ENCODE results near the gene STK40. TPM values are rescaled to one million over a fixed set of nuclear protein-coding genes. Genes with fewer than 3 reads are reported as not detected.

STK40 gene
- total RNA-seq, 2 experiments from 2014 or later, result 43.8 to 83.9 TPM

DNA sequence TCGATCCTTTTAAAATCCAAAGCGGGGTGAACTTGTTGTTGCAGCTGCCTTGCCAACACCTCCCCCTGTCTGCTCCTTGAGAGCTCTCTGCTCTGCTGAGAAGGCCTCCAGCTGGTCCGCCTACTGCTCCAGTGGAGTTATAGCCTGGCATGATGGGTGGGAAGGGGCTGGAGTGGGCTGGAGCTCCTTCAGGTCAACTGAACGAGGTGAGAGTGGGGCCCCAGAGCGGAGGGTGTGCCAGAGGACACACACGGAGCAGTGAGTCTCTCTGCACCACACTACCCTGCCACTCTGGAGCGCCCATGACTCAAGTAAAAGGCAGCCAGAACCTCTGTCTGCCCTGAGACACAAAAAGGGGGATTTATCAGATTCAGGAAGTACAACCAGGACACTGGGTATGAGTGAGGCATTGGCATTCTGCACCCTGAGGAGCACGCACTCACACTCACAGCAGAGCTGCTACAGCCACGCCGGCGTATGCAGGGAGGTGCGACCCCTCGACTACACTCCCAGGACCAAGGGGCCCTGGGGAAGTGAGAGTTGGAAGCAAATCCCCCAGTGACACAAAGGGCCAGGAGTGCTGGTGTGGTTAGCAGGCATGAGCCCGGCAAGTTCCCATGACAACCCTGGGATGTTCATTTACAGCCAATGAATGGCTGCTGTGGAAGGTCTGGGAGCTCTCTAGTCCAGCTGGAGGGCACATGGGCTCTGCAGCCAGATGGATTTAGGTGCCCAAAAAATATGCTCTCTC lies 34.3 kb downstream of the STK40 start:
- H2AFZ ChIP-seq (ENCODE audit: low read length), result no peak overlapping the region
- H4K20me1 ChIP-seq (ENCODE audit: insufficient read depth, low read length), result no peaks in the 10 kb centered on the region
- no peak overlapping the region for H3K4me2 ChIP-seq (ENCODE audit: low read length)
- no peak overlapping the region for H3K4me3 ChIP-seq (ENCODE audit: low read depth, low read length, poor library complexity, severe bottlenecking)
- ChIA-PET POLR2A (interaction anchor here (1.7 kb wide), 1 partner anchor 69 kb away, joined by 4 read pairs; no protein-coding TSS in a partner anchor), CTCF (ENCODE audit: unreplicated experiment) (interaction anchor here (0.6 kb wide), 1 partner anchor 8 kb away, joined by 5 read pairs; no protein-coding TSS in a partner anchor)
- H3K36me3 ChIP-seq (ENCODE audit: insufficient read depth, low read length), result peaks cover 77% of the 10 kb centered on the region
- H3K9me2 ChIP-seq (ENCODE audit: insufficient read depth, low read length), result no peaks in the 10 kb centered on the region
- peaks cover 19% of the 10 kb centered on the region for H3K4me1 ChIP-seq (ENCODE audit: insufficient read depth, low read length, poor library complexity, severe bottlenecking)
- no peaks in the 10 kb centered on the region for H3K9me3 ChIP-seq (ENCODE audit: low read length)
- no TSS peak for BruUV-seq (replicated peaks)
- TF ChIP-seq, protein P1, sequence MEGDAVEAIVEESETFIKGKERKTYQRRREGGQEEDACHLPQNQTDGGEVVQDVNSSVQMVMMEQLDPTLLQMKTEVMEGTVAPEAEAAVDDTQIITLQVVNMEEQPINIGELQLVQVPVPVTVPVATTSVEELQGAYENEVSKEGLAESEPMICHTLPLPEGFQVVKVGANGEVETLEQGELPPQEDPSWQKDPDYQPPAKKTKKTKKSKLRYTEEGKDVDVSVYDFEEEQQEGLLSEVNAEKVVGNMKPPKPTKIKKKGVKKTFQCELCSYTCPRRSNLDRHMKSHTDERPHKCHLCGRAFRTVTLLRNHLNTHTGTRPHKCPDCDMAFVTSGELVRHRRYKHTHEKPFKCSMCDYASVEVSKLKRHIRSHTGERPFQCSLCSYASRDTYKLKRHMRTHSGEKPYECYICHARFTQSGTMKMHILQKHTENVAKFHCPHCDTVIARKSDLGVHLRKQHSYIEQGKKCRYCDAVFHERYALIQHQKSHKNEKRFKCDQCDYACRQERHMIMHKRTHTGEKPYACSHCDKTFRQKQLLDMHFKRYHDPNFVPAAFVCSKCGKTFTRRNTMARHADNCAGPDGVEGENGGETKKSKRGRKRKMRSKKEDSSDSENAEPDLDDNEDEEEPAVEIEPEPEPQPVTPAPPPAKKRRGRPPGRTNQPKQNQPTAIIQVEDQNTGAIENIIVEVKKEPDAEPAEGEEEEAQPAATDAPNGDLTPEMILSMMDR (conservative IDR thresholded peaks at IDR 0.05; ENCODE audit: low read length), result no peak
- TF ChIP-seq EZH2phosphoT487 (IDR thresholded peaks at IDR 0.05; ENCODE audit: borderline replicate concordance, low read depth, low read length), result no peak
- H3K27ac ChIP-seq (ENCODE audit: low read depth, low read length, poor library complexity, severe bottlenecking), result no peak overlapping the region
- intact Hi-C loops (cut with micrococcal nuclease; ENCODE audit: unreplicated experiment), result no loop called here
- no peaks in the 10 kb centered on the region for H3K79me2 ChIP-seq (ENCODE audit: insufficient read depth, low read depth, low read length)
- DNase-seq (ENCODE audit: low spot score), result no peak

DNA sequence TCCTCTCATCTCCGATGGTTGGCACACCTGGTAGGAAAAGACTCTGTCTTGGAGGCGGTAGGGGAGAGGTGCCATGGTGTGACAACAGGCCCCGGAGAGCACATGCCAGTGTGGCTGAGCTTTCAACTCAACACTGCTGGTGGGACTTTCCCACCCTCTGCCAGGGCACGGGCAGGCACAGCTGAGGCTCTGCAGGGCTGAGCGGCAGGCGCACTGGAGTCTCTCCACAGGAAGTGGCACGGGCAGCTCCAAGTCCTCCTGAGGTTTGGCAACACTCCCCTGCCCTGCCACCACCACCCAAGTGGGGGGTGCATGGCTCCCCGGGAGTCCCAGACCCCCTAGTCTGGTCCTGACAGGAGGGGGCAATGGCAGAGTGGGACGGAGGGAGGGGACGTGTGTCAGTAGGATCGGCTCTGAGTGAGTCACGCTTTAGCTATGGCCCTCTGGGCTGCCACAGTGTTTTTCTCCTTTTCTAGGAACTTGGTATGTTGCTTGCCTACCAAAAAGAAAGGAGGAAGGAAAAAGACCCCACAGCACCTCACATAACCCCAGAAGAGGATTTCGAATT lies 35.0 kb downstream of the STK40 start:
- Histone ChIP-seq H3K4me2 (ENCODE audit: low read length) (no peak overlapping the region), H4K20me1 (ENCODE audit: insufficient read depth, low read length) (no peaks in the 10 kb centered on the region), H3K27ac (ENCODE audit: low read depth, low read length, poor library complexity, severe bottlenecking) (no peak overlapping the region), H3K4me3 (ENCODE audit: low read depth, low read length, poor library complexity, severe bottlenecking) (no peak overlapping the region), H3K9me2 (ENCODE audit: insufficient read depth, low read length) (no peaks in the 10 kb centered on the region), H3K36me3 (ENCODE audit: insufficient read depth, low read length) (peaks cover 78% of the 10 kb centered on the region), H2AFZ (ENCODE audit: low read length) (no peak overlapping the region), H3K4me1 (ENCODE audit: insufficient read depth, low read length, poor library complexity, severe bottlenecking) (peaks cover 19% of the 10 kb centered on the region), H3K9me3 (ENCODE audit: low read length) (no peaks in the 10 kb centered on the region), H3K79me2 (ENCODE audit: insufficient read depth, low read depth, low read length) (no peaks in the 10 kb centered on the region)
- POLR2A ChIA-PET, result interaction anchor here (0.8 to 1.7 kb wide), 2 partner anchors 17 to 69 kb away, joined by 3 to 4 read pairs; no protein-coding TSS in a partner anchor
- CTCF ChIA-PET (ENCODE audit: unreplicated experiment), result interaction anchor here (0.6 kb wide), 1 partner anchor 8 kb away, joined by 5 read pairs; no protein-coding TSS in a partner anchor
- no TSS peak for BruUV-seq (replicated peaks)
- intact Hi-C loops (cut with micrococcal nuclease; ENCODE audit: unreplicated experiment), result no loop called here
- DNase-seq (ENCODE audit: low spot score), result no peak
- no peak for TF ChIP-seq EZH2phosphoT487 (IDR thresholded peaks at IDR 0.05; ENCODE audit: borderline replicate concordance, low read depth, low read length)
- TF ChIP-seq, protein P1 (conservative IDR thresholded peaks at IDR 0.05; ENCODE audit: low read length), result no peak

Measured in OCI-LY7 (cell line).